Neural progenitor cell (in vitro differentiated cells): ENCODE measurements around the gene UGT1A10.

ENCODE experiments used
- EZH2phosphoT487 ChIP-seq: fragments of 200-600 bp; sonication (generic); IDR thresholded peaks from 2 replicates; pipeline ENCODE4 v1.6.1; 2017; ENCODE audit warnings: antibody characterized with exemption
- TF ChIP-seq, protein P1 (sequence below): fragments of 200-600 bp; sonication (generic); IDR thresholded peaks from 2 replicates; pipeline ENCODE4 v1.5.1; 2017; ENCODE audit warnings: antibody characterized with exemption, mild to moderate bottlenecking

DNA sequence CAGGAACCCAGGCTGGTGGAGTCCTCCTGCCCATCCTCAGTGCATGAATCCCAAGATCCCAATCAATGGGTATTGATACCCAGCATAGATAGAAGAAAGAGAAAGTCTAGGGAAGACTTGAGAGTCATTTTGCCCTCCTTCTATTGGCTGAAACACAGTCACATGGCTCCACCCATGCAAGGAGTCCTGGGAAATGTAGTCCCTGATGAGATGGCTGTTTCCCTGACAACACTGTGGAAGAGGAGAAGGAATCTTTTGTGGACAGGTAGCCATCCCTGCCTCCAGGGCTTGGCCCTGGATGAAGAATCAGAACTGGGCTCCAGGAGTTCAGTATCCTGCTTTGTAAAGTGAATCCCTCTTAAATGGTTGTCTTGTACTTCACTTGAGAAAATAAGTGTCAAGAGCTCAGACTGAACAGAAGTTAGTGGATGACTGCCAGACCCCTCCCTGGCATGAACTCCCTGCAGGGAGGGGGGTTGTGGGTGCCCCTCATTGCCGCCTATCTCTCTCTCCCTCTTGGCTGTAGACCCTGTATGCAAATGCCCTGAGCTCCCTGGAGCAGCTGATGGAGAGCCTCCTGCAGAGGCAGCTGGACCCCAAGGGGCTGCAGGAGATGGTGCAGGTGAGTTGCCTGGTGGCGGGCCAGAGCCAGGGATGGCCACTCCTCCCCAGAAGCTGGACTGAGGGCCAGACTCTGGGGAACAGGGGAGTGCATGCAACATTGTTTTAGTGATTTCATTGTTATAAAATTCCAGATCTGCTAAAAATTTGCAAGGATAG lies 178.0 kb downstream of the UGT1A10 start:
- TF ChIP-seq, protein P1, sequence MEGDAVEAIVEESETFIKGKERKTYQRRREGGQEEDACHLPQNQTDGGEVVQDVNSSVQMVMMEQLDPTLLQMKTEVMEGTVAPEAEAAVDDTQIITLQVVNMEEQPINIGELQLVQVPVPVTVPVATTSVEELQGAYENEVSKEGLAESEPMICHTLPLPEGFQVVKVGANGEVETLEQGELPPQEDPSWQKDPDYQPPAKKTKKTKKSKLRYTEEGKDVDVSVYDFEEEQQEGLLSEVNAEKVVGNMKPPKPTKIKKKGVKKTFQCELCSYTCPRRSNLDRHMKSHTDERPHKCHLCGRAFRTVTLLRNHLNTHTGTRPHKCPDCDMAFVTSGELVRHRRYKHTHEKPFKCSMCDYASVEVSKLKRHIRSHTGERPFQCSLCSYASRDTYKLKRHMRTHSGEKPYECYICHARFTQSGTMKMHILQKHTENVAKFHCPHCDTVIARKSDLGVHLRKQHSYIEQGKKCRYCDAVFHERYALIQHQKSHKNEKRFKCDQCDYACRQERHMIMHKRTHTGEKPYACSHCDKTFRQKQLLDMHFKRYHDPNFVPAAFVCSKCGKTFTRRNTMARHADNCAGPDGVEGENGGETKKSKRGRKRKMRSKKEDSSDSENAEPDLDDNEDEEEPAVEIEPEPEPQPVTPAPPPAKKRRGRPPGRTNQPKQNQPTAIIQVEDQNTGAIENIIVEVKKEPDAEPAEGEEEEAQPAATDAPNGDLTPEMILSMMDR = no peak
- TF ChIP-seq EZH2phosphoT487 = no peak
